CD8-positive, alpha-beta memory T cell (primary cell): ENCODE results near the gene CDC14B. TPM values are rescaled to one million over a fixed set of nuclear protein-coding genes. Genes with fewer than 3 reads are reported as not detected.
A peak's percentile ranks its signal among the peaks of the same experiment; 100 is the strongest.
"Not testable (repeated sequence)": the region's sequence is repeated elsewhere in the genome, so short reads cannot be mapped to it uniquely, and the experiment has no call there.

Source experiments
- CTCF ChIA-PET: fragments of 350-600 bp; sonication (Branson Sonifier 250); formaldehyde crosslinking; loops from one replicate; lab custom pipeline; 2021; ENCODE audit warnings: antibody characterized with exemption; lab: Charles Lee
- POLR2A ChIA-PET: fragments of 350-600 bp; sonication (Branson Sonifier 250); formaldehyde crosslinking; loops from one replicate; lab custom pipeline; 2021; ENCODE audit warnings: antibody characterized with exemption; lab: Charles Lee
- DNase-seq, 5 donors: peaks; one replicate each; pipeline versions ENCODE4 v3.0.0 to v3.0.0-alpha.2; 2020 to 2022; ENCODE audit warnings: mixed read lengths in 1 of 5
- H3K27ac ChIP-seq: one replicate; pipeline ENCODE4 v1.7.0; 2013; ENCODE audit warnings: low read depth, mild to moderate bottlenecking, low read length, moderate library complexity
- H3K27me3 ChIP-seq: 2 replicates; pipeline ENCODE4 v1.7.0; 2013; ENCODE audit warnings: low read length, mild to moderate bottlenecking; ENCODE audit not compliant: insufficient read depth, poor library complexity, severe bottlenecking
- H3K36me3 ChIP-seq: 2 replicates; pipeline ENCODE4 v1.7.0; 2013; ENCODE audit warnings: mild to moderate bottlenecking, low read length, moderate library complexity; ENCODE audit not compliant: insufficient read depth
- H3K4me1 ChIP-seq: 2 replicates; pipeline ENCODE4 v1.7.0; 2013; ENCODE audit warnings: mild to moderate bottlenecking, low read length, moderate library complexity; ENCODE audit not compliant: insufficient read depth
- H3K4me3 ChIP-seq: 2 replicates; pipeline ENCODE4 v1.7.0; 2013; ENCODE audit warnings: mild to moderate bottlenecking, low read length
- H3K9me3 ChIP-seq: 2 replicates; pipeline ENCODE4 v1.7.0; 2013; ENCODE audit warnings: mild to moderate bottlenecking, low read length
- H3K27ac Mint-ChIP-seq, 8 donors: one replicate each; pipeline ENCODE4 v1.8.0; 2020 to 2021; ENCODE audit warnings: mixed read lengths in 8 of 8, mild to moderate bottlenecking in 6 of 8, inconsistent platforms in 3 of 8, moderate library complexity in 3 of 8
- H3K27me3 Mint-ChIP-seq, 2 donors: one replicate each; pipeline ENCODE4 v1.8.0; 2020 to 2021; ENCODE audit warnings: mixed read lengths in 2 of 2, mild to moderate bottlenecking in 1 of 2, moderate library complexity in 1 of 2
- H3K36me3 Mint-ChIP-seq, 3 donors: one replicate each; pipeline ENCODE4 v1.8.0; 2020 to 2021; ENCODE audit warnings: mixed read lengths in 3 of 3, inconsistent platforms in 1 of 3, mild to moderate bottlenecking in 1 of 3
- H3K4me1 Mint-ChIP-seq, 3 donors: one replicate each; pipeline ENCODE4 v1.8.0; 2020 to 2021; ENCODE audit warnings: mixed read lengths in 3 of 3, inconsistent platforms in 1 of 3, mild to moderate bottlenecking in 1 of 3
- H3K4me3 Mint-ChIP-seq, 7 donors: one replicate each; pipeline ENCODE4 v1.8.0; 2020 to 2021; ENCODE audit warnings: mixed read lengths in 7 of 7, mild to moderate bottlenecking in 6 of 7, moderate library complexity in 4 of 7, inconsistent platforms in 2 of 7
- H3K9me3 Mint-ChIP-seq, 5 donors: one replicate each; pipeline ENCODE4 v1.8.0; 2020 to 2022; ENCODE audit warnings: mixed read lengths in 5 of 5, mild to moderate bottlenecking in 3 of 5, moderate library complexity in 2 of 5, inconsistent platforms in 1 of 5
- polyA plus RNA-seq: library from polyadenylated mRNA; unstranded; fragments of 300-500 nt; fragmentation: Illumina TruSeq; gene quantifications from one replicate; pipeline ENCODE4 v1.2.3, GENCODE V29; 2021
- total RNA-seq, 2 experiments: library from RNA; stranded (reverse); gene quantifications; one replicate each; pipeline ENCODE4 v1.2.3, GENCODE V29; 2021

Gene CDC14B
- total and polyA plus RNA-seq, 3 experiments from 2014 or later, result 4.6 to 8.2 (median 6.3) TPM

DNA sequence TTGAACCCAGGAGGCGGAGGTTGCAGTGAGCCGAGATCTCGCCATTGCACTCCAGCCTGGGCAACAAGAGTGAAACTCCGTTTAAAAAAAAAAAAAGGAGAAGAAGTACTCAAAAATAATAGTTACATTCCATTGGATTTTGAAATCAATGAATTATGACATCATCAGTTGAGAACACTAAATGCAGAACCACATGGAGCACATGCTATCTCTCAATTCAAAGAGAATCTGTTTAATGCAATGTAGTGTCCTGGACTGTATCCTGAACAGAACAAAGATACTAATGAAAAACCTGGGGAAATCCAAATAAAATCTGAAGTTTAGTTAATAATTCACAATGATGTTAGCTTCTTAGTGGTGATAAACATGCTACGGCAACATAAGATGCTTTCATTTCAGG lies 20.3 kb downstream of the CDC14B start:
- H3K27me3 ChIP-seq, result no peaks in the 10 kb centered on the region
- no peak for DNase-seq
- no peaks in the 10 kb centered on the region for H3K9me3 ChIP-seq
- H3K4me3 ChIP-seq, result no peak overlapping the region
- H3K27ac ChIP-seq, result no peak overlapping the region
- Mint-ChIP-seq H3K27me3 (peaks cover 5 to 7% of the 10 kb centered on the region in 2 donors), H3K4me1 (no peaks in the 10 kb centered on the region), H3K4me3 (no peak overlapping the region), H3K36me3 (peaks cover 0 to 4% (median 0%) of the 10 kb centered on the region in 3 donors), H3K9me3 (peaks cover 0 to 2% (median 1%) of the 10 kb centered on the region in 5 donors), H3K27ac (no peak overlapping the region)
- CTCF ChIA-PET, result no interaction called here
- no peaks in the 10 kb centered on the region for H3K4me1 ChIP-seq
- POLR2A ChIA-PET, result no interaction called here
- no peaks in the 10 kb centered on the region for H3K36me3 ChIP-seq

DNA sequence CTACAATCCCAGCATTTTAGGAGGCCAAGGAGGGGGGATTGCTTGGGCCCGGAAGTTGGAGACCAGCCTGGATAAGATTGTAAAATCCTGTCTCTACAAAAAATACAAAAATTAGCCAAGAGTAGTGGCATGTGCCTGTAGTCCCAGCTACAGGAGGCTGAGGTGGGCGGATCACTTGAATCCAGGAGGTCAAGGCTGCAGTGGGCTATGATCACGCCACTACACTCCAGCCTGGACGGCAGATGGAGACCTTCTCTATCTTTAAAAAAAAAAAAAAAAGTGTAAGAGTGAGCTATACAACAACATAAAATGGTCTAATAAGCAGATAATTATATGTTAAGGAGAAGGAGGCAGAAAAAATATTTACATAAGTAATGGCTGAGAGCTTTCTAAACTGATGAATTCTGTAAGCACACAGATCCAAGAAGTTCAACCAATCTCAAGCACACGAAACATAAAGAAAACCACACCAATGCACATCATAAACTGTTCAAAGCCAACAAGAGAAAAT lies 23.0 kb downstream of the CDC14B start:
- no peak overlapping the region for H3K4me3 Mint-ChIP-seq
- no peak overlapping the region for H3K27ac Mint-ChIP-seq
- CTCF ChIA-PET, result interaction anchor here (0.7 kb wide), 1 partner anchor 766 kb away, joined by 3 read pairs; no protein-coding TSS in a partner anchor
- no peaks in the 10 kb centered on the region for H3K4me1 ChIP-seq
- no peak for DNase-seq
- POLR2A ChIA-PET, result no interaction called here
- no peak overlapping the region for H3K27ac ChIP-seq
- no peaks in the 10 kb centered on the region for H3K4me1 Mint-ChIP-seq
- peaks cover 0 to 2% (median 1%) of the 10 kb centered on the region in 5 donors for H3K9me3 Mint-ChIP-seq
- no peaks in the 10 kb centered on the region for H3K9me3 ChIP-seq
- H3K27me3 Mint-ChIP-seq, result peaks cover 16 to 17% of the 10 kb centered on the region in 2 donors
- H3K27me3 ChIP-seq, result no peaks in the 10 kb centered on the region
- H3K36me3 Mint-ChIP-seq, result peaks cover 0 to 4% (median 0%) of the 10 kb centered on the region in 3 donors
- H3K4me3 ChIP-seq, result no peak overlapping the region
- H3K36me3 ChIP-seq, result no peaks in the 10 kb centered on the region

DNA sequence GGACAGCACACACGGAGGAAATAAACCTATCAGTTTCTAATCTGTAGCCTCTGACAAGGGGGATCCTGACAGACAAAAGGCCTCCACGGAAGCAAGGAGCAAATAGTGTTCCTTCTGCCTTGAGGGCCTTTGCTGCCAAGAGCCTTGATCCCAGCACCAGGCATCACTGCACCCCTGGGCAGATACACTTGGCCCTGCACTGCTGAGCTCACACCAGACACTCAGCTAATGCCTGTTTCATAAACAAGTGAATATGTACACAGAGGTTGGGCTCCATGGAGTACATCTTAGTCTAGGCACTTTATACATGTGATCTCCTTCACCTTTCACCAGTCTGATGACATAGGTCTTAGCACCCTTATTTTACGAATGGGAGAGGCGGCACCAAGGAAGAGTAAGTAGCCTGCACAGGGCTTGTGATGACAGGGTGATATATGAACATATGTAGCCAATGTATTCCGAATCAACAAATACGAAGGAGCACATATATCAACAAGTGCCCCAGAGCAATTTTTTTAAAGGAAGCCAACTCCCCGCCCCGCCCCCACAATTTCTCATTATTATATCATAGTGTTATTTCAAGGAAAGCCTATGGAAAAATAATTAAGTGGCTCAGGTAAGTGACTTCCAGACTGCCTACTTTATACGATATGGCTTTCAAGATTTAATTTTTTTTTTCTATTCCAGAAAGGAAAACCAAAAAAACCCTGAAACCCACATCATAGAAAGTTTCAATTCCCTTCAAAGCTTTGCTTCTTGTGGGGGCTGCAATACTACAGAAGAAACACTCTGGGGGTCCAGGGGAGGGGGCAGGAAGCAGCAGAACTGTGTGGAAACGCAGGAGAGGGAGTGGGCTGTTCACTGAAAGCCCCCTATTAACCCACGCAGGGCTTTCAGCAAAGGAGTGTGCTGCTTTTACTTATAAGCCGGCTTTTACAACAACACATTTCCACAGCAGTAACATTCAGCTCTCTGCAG lies 32.0 kb downstream of the CDC14B start:
- Mint-ChIP-seq H3K9me3 (no peaks in the 10 kb centered on the region), H3K27me3 (peaks cover 15 to 32% of the 10 kb centered on the region in 2 donors), H3K27ac (no peak overlapping the region), H3K4me1 (peaks cover 7 to 11% (median 9%) of the 10 kb centered on the region in 3 donors), H3K36me3 (no peaks in the 10 kb centered on the region), H3K4me3 (no peak overlapping the region)
- POLR2A ChIA-PET, result no interaction called here
- CTCF ChIA-PET, result no interaction called here
- Histone ChIP-seq H3K9me3 (no peaks in the 10 kb centered on the region), H3K4me1 (no peaks in the 10 kb centered on the region), H3K36me3 (no peaks in the 10 kb centered on the region), H3K27me3 (no peaks in the 10 kb centered on the region), H3K4me3 (no peak overlapping the region), H3K27ac (no peak overlapping the region)
- peak in 1 of 5 donors; percentile 40 for DNase-seq

DNA sequence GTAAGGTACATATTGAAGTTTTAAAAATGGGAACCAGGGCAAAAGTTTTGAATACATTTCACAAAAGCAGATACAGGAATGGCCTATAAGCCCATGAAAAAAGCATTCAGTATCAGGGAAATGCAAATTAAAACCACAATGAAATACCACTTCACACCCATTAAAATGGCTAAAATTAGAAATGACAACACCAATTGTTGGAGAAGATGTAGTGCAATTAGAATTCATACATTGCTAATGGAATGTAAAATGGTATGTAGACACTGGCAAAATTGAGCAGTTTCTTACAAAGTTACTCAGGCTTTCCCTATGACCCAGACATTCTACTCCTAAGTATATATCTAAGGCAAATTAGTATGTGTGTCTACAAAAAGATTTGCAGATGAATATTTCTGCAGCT lies 34.2 kb downstream of the CDC14B start:
- Histone ChIP-seq H3K9me3 (no peaks in the 10 kb centered on the region), H3K36me3 (no peaks in the 10 kb centered on the region), H3K4me3 (no peak overlapping the region), H3K27me3 (no peaks in the 10 kb centered on the region), H3K27ac (no peak overlapping the region), H3K4me1 (no peaks in the 10 kb centered on the region)
- no peak for DNase-seq
- ChIA-PET CTCF (no interaction called here), POLR2A (no interaction called here)
- Mint-ChIP-seq H3K9me3 (no peaks in the 10 kb centered on the region), H3K4me3 (no peak overlapping the region), H3K27ac (no peak overlapping the region), H3K4me1 (peaks cover 7 to 11% (median 9%) of the 10 kb centered on the region in 3 donors), H3K27me3 (peaks cover 5 to 20% of the 10 kb centered on the region in 2 donors), H3K36me3 (no peaks in the 10 kb centered on the region)

DNA sequence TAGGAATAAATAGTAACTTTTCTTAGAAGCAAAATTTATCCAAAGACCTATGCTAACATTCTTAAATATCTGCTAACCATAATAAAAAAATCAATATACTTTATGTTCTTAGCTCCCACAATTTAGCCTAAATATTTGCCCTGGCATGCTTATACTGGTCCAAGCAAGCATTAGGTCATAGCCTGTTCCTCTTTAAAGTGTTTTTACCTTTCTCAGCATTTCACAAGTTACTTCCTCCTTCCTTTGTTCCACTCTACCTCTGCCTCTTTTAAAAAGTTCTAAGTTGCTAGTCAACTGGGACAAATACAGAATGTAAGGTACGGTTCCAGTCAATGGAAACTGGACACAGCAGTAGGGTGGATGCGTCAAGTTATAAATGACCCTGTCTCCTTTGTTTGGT lies 37.4 kb downstream of the CDC14B start:
- DNase-seq, H3K4me3 ChIP-seq, H3K4me1 Mint-ChIP-seq, H3K36me3 Mint-ChIP-seq, H3K9me3 ChIP-seq, H3K27me3 ChIP-seq, H3K4me3 Mint-ChIP-seq, CTCF ChIA-PET, H3K27ac Mint-ChIP-seq, H3K36me3 ChIP-seq, H3K27ac ChIP-seq, H3K9me3 Mint-ChIP-seq, POLR2A ChIA-PET, H3K4me1 ChIP-seq, H3K27me3 Mint-ChIP-seq: not testable (repeated sequence)

DNA sequence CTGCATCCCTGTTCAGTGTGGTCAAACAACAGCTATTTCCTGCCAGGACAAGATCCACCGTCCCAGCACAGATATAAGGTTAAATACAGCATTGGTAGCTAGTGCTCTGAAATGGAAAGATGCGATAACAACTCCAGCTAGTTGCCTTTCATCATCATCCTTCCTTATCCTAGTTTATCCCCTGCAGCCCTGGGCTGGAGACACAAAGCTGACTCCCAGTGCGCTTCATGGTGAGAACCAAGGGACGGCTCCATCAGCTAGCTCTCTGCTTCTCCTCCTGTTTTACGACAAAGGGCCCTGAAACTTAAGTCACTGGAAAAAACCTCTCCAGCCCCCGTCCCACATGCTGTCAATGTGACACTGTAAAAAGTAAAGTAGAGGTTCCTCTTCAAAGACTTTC lies 37.9 kb downstream of the CDC14B start:
- H3K4me3 Mint-ChIP-seq, result no peak overlapping the region
- CTCF ChIA-PET, result no interaction called here
- H3K4me1 Mint-ChIP-seq, result no peaks in the 10 kb centered on the region
- peaks cover 0 to 4% of the 10 kb centered on the region in 2 donors for H3K27me3 Mint-ChIP-seq
- no peak for DNase-seq
- Histone ChIP-seq H3K4me1 (no peaks in the 10 kb centered on the region), H3K36me3 (no peaks in the 10 kb centered on the region), H3K9me3 (no peaks in the 10 kb centered on the region), H3K27ac (no peak overlapping the region), H3K27me3 (no peaks in the 10 kb centered on the region), H3K4me3 (no peak overlapping the region)
- H3K9me3 Mint-ChIP-seq, result no peaks in the 10 kb centered on the region
- peak overlapping the region in 1 of 8 donors; percentile 21 for H3K27ac Mint-ChIP-seq
- H3K36me3 Mint-ChIP-seq, result no peaks in the 10 kb centered on the region
- POLR2A ChIA-PET, result no interaction called here

DNA sequence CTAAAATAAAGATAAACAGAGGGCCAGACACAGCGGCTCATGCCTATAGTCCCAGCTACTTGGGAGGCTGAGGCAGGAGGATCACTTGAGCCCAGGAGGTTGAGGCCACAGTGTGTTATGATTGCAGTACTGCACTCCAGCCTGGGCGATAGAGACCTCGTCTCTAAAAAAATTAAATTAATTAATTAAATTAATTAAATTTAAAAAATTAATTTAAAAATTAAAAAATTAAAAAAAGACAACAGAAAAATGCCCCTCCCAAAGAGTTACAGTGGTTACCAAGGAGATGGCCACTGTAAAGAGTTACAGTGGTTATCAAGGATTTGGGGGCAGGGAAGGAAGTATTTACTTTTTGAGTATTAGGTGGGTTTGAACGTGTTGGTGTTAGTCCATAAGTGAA lies 38.3 kb downstream of the CDC14B start:
- Histone ChIP-seq H3K9me3 (no peaks in the 10 kb centered on the region), H3K4me1 (no peaks in the 10 kb centered on the region), H3K36me3 (no peaks in the 10 kb centered on the region), H3K27me3 (no peaks in the 10 kb centered on the region), H3K27ac (no peak overlapping the region), H3K4me3 (no peak overlapping the region)
- no peaks in the 10 kb centered on the region for H3K4me1 Mint-ChIP-seq
- no peak overlapping the region for H3K4me3 Mint-ChIP-seq
- H3K9me3 Mint-ChIP-seq, result no peaks in the 10 kb centered on the region
- H3K27me3 Mint-ChIP-seq, result peaks cover 0 to 4% of the 10 kb centered on the region in 2 donors
- H3K36me3 Mint-ChIP-seq, result no peaks in the 10 kb centered on the region
- H3K27ac Mint-ChIP-seq, result no peak overlapping the region
- no peak for DNase-seq
- CTCF ChIA-PET, result no interaction called here
- POLR2A ChIA-PET, result no interaction called here

DNA sequence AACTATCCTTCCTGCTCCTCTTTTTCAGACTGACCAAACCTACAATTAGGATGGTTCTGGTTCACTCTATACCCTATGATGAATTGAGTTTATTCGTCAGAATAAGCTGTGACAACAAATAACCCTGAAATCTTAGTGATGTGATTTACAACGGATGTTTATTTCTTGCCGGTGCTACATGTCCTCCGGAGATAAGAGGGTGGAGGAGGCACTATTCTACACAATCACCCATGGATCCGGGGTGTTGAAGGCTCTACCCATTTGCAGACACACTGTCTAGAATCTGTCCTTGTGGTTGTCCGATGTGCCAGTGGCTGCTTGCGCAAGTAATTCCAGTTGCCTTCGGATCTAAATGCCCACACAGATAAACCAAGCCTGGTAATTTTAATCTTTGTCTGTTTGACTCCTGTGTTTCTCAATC lies 44.7 kb downstream of the CDC14B start:
- Histone ChIP-seq H3K36me3 (no peaks in the 10 kb centered on the region), H3K27me3 (no peaks in the 10 kb centered on the region), H3K4me3 (no peak overlapping the region), H3K9me3 (no peaks in the 10 kb centered on the region), H3K27ac (no peak overlapping the region), H3K4me1 (no peaks in the 10 kb centered on the region)
- ChIA-PET CTCF (interaction anchor here (0.7 kb wide), 1 partner anchor 266 kb away, joined by 3 read pairs; no protein-coding TSS in a partner anchor), POLR2A (no interaction called here)
- Mint-ChIP-seq H3K36me3 (no peaks in the 10 kb centered on the region), H3K27ac (no peak overlapping the region), H3K9me3 (no peaks in the 10 kb centered on the region), H3K4me3 (no peak overlapping the region), H3K27me3 (peaks cover 0 to 7% of the 10 kb centered on the region in 2 donors), H3K4me1 (no peaks in the 10 kb centered on the region)
- DNase-seq, result no peak
